Astrocyte of the spinal cord (primary cell): Measurements from ENCODE around the gene VSTM2B.

ENCODE experiments used
- DNase-seq: peaks from one replicate; pipeline ENCODE4 v3.0.0; 2011; ENCODE audit warnings: low read depth, low spot score
- H3K4me3 ChIP-seq: 2 replicates; pipeline ENCODE4 v1.5.1; 2011; ENCODE audit warnings: low read depth, mild to moderate bottlenecking, low read length, moderate library complexity
- CTCF ChIP-seq: IDR thresholded peaks from 2 replicates; pipeline ENCODE4 v1.5.1; 2012; ENCODE audit warnings: low read depth, mild to moderate bottlenecking, low read length, inconsistent platforms
- in situ Hi-C: cut with HindIII; loops from 2 replicates; pipeline ENCODE4 v1.10.0; 2017; ENCODE audit warnings: low sequenced_read_pairs

The VSTM2B gene

GRCh38 chr19:29502581-29502850, 23.3 kb upstream of the VSTM2B start:
- in situ Hi-C loops, result no loop called here

GRCh38 chr19:29503140-29503758, 22.5 kb upstream of the VSTM2B start:
- DNase-seq, result no peak
- in situ Hi-C loops, result no loop called here
- no peak overlapping the region for H3K4me3 ChIP-seq
- TF ChIP-seq CTCF, result no peak

More at GRCh38 chr19:29502581-29502850, 23.3 kb upstream of the VSTM2B start:
- H3K4me3 ChIP-seq, result no peak overlapping the region
- DNase-seq, result no peak
- TF ChIP-seq CTCF, result no peak

DNA sequence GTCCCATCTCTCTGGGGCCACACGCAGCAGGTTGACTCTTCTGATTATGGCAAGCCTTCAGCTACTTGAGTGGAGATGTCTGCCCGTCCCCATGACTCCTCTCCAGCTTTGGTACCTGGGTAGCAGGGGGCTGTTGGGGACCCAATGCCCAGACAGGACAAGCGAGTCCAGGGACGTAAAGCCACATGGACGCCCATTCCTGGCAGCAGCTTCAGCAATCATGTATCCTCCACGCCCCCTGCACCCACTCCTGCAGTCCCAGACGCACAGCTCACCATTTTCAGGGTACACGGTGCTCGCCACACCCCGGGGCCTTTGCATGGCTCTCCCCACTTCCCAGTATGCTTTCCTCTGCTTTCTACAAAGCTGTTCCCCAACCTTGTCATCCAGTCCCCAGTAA, 22.0 kb upstream of the VSTM2B start:
- TF ChIP-seq CTCF, result no peak
- no peak for DNase-seq
- in situ Hi-C loops, result no loop called here
- no peak overlapping the region for H3K4me3 ChIP-seq

DNA sequence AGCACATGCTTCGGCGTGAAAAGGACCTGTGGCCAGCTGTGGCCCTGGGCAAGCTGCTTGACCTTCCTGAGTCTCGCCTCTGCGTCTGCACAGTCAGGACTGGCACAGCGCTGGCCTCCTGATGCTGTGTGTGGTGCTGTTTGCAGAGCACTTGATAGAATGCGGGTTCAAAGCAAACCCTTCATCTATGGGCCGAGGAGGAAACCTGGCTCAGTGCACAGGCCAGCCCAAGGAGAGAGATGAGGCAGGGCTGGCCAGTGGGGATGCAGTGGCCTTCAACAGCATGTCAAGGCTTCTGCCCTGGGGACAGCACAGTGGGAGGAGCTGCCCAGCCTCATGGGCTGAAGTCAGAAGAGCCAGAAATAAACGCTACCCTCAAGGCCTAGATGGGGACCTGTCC, 21.3 kb upstream of the VSTM2B start:
- no peak for DNase-seq
- H3K4me3 ChIP-seq, result no peak overlapping the region
- in situ Hi-C loops, result no loop called here
- TF ChIP-seq CTCF, result no peak

- DNase-seq, result no peak
- TF ChIP-seq CTCF, result no peak
- H3K4me3 ChIP-seq, result no peak overlapping the region
- in situ Hi-C loops, result no loop called here
Measured at GRCh38 chr19:29505097-29505824, 20.5 kb upstream of the VSTM2B start.

GRCh38 chr19:29506619-29506911, 19.2 kb upstream of the VSTM2B start:
- in situ Hi-C loops, result no loop called here
- no peak overlapping the region for H3K4me3 ChIP-seq
- no peak for DNase-seq
- no peak for TF ChIP-seq CTCF
